GM12801 (cell line): ENCODE results near the gene NUFIP1.

ENCODE experiments used
- TF ChIP-seq, protein P1 (sequence below): IDR thresholded peaks from one replicate; pipeline ENCODE4 v1.5.1; 2011; ENCODE audit warnings: control low read depth; ENCODE audit not compliant: insufficient read length; ENCODE audit errors: extremely low read depth

NUFIP1 gene

GRCh38 chr13:44936246-44936645 is 53.0 kb downstream of the NUFIP1 start:
- TF ChIP-seq, protein P1, sequence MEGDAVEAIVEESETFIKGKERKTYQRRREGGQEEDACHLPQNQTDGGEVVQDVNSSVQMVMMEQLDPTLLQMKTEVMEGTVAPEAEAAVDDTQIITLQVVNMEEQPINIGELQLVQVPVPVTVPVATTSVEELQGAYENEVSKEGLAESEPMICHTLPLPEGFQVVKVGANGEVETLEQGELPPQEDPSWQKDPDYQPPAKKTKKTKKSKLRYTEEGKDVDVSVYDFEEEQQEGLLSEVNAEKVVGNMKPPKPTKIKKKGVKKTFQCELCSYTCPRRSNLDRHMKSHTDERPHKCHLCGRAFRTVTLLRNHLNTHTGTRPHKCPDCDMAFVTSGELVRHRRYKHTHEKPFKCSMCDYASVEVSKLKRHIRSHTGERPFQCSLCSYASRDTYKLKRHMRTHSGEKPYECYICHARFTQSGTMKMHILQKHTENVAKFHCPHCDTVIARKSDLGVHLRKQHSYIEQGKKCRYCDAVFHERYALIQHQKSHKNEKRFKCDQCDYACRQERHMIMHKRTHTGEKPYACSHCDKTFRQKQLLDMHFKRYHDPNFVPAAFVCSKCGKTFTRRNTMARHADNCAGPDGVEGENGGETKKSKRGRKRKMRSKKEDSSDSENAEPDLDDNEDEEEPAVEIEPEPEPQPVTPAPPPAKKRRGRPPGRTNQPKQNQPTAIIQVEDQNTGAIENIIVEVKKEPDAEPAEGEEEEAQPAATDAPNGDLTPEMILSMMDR, result no peak

DNA sequence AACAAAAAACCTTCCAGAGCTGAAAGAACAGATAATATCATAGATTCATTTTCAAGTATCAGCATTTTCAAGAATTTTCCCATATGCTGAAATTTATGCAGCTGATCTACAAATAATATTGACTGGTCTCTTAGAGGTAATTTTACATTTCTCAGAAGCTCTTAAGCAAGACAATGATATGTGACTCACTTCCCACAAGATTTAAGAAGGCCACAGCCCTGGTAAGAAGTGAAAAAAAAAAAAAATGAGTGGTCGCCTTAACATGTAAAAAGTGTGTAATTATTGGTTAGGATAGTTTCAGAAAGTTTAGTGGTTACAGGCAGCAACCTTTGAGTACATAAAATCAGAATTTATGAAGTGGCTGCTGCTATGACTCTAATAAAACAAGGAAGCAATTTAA is 54.5 kb downstream of the NUFIP1 start:
- TF ChIP-seq, protein P1, result no peak

- TF ChIP-seq, protein P1, result no peak
Measured at GRCh38 chr13:44932850-44933251, 56.4 kb downstream of the NUFIP1 start.

DNA sequence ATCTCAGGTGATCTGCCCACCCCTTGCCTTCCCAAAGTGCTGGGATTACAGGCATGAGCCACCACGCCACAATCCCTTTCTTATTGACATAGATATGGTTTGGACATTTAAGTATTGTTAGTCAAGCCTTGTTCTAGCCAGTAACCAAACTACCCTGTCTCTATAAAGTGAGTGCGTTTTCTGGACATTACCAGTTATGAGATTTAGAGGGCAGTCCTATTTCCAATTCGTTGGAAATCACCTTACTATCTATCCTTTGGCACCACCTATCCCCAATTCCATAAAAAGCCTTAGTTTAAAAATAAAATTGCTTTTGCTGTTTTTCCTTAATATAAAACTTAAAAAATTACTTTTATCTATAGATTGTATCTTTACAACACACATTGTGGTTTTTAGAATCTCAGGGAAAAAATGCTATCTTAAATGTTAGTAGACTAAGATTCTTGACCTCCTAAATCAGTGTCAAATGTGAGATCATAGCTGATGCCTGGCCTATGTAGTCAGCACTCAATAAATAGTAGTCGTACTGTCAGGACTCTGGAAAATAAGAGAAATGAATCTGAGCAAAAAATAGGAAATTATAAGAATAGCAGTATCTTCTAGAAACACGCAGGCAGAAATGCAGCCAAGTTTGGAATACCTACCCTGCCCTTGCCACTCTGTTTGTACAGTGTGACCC is 57.0 kb downstream of the NUFIP1 start:
- TF ChIP-seq, protein P1, result no peak

- TF ChIP-seq, protein P1, result no peak
Measured at GRCh38 chr13:44930963-44931623, 58.2 kb downstream of the NUFIP1 start.

DNA sequence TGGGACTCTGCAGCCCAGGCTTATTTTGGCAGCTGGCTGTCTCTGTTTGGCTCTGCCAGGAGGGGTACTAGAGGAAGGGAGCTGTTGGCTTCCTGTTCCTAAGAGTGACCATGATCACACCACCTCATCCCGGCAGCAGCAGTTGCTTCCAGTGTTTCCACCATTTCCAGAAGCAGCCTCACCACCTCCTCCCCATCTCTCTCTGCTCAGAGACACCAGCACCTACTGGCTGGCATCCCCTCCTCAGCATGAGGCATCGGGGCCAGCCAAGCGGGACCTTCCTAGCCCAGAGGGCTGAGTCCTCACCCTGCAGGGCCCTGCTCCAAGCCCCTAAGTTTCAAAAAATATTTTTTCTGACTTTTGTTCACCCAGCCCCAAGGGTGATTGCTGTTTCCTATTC is 59.0 kb downstream of the NUFIP1 start:
- TF ChIP-seq, protein P1, result no peak

- TF ChIP-seq, protein P1, result no peak
Measured at GRCh38 chr13:44929692-44930091, 59.6 kb downstream of the NUFIP1 start.
